ENCODE results near the gene CFAP77.

The CFAP77 gene

DNA sequence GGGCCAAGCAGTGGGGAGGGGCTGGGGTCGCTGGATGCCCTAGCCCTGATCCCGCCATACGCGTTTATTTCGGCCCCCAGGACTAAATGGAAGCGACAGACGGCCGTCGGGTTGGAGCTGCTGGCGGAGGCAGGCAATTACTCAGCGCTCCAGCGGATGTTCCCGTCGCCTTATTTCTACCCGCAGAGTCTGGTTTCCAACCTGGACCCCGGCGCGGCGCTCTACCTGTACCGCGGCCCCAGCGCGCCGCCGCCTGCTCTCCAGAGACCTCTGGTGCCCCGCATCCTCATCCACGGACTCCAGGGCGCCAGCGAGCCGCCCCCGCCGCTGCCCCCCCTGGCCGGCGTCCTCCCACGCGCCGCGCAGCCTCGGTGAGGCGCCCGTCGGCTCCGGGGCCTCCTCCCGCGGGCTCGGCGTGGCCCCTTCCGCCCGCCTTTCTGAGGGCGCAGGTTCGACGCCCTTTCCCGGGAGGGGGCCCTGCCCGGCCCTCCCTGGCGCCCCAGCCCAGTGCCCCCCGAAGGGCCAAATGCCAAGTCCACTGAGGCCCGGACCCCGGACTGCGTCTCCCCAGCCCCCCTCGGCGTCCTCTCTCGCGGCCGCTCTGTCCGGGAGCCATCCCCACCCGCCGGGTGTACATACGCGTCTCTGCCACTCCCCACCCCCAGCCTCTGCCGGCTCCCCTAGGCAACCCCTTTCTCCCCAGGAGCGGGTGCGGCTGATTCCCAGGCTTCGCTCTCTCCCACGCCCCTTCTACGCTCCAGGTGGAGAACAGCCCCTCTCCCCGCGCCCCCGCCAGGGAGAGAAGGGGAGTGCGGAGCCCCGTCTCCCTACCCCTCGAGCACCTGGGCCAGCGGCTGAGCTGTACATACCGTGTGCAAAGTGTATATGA is 179.4 kb downstream of the CFAP77 start:
- H3K4me3 Mint-ChIP-seq: peak overlapping the region; percentile 44 to 76
- no peak for ATAC-seq (replicated peaks)

DNA sequence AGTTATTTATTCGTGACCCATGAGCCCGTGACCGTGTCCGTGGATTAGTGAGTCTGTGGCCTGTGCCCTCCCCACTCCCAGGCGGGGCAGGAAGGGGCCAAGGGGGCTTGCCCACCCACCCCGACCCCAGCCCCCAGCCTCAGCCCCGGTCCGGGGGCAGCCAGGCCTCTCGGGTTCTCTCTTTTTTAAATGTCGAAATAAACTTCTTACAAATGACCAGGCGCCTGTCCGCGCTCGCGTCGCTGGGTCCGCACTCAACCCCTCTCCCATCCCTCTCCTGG is 180.0 kb downstream of the CFAP77 start:
- H3K9me3 Mint-ChIP-seq: no peaks in the 10 kb centered on the region
- H3K36me3 Mint-ChIP-seq: peaks cover 28 to 34% of the 10 kb centered on the region in 2 donors
- peaks cover 22 to 40% of the 10 kb centered on the region in 2 donors for H3K4me1 Mint-ChIP-seq
- ATAC-seq (replicated peaks) (no peak), DNase-seq (no peak)
- peak overlapping the region; percentile 87 for H3K27ac Mint-ChIP-seq
- H3K27me3 Mint-ChIP-seq: peaks cover 49 to 79% of the 10 kb centered on the region in 2 donors
- peak overlapping the region; percentile 62 to 76 for H3K4me3 Mint-ChIP-seq

More for the DNA sequence above, 179.4 kb downstream of the CFAP77 start:
- peaks cover 52 to 84% of the 10 kb centered on the region in 2 donors for H3K27me3 Mint-ChIP-seq
- H3K9me3 Mint-ChIP-seq: no peaks in the 10 kb centered on the region
- no peak for DNase-seq
- peaks cover 22 to 40% of the 10 kb centered on the region in 2 donors for H3K4me1 Mint-ChIP-seq
- peak overlapping the region; percentile 83 for H3K27ac Mint-ChIP-seq
- peaks cover 23 to 31% of the 10 kb centered on the region in 2 donors for H3K36me3 Mint-ChIP-seq

DNA sequence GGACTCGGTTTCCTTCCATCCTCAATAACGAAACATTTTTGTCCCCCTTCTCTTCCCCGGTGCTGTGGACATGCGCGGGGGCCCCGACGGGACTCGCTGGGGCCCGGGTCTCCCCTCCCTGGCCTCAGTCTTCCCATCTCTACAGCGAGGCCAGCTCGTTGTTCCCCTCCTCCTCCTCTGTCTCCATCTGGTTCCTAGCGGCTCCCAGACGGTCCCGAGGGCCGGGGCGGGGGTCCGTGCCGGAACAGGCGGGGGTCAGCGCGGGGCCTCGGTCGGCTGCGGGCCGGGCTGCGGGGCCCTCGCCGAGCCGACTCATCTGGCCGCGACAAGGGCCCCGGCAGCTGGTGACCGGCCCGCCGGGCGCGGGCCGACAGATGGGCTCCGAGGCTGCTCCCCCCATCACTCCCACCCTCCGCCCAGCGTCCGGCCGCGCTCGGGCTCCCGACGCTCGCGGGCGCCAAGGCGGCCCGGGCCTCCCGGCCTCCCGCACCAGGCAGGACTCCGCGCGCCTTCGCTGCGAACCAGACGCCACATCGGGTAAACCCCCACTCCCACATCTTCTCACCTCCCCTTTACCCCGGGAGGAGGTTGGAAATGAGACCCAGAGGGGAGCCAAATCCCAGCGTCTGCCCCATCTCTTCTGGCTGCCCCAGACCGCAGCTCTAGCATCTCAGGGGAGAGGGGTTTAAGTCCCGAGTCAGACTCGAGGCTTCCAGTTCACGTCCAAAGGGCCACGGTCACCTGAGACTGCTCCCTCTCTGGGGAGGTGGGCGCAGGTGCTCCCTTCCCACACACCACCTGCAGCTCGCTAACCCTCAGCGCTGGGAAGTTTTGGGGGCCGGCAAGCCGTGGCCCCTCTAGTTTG is 180.5 kb downstream of the CFAP77 start:
- H3K4me3 Mint-ChIP-seq: peak overlapping the region; percentile 56 to 62
- peaks cover 30 to 38% of the 10 kb centered on the region in 2 donors for H3K36me3 Mint-ChIP-seq
- DNase-seq (no peak), ATAC-seq (replicated peaks) (no peak)
- peaks cover 22 to 40% of the 10 kb centered on the region in 2 donors for H3K4me1 Mint-ChIP-seq
- H3K27me3 Mint-ChIP-seq: peaks cover 49 to 77% of the 10 kb centered on the region in 2 donors
- no peaks in the 10 kb centered on the region for H3K9me3 Mint-ChIP-seq
- peak overlapping the region; percentile 89 for H3K27ac Mint-ChIP-seq

DNA sequence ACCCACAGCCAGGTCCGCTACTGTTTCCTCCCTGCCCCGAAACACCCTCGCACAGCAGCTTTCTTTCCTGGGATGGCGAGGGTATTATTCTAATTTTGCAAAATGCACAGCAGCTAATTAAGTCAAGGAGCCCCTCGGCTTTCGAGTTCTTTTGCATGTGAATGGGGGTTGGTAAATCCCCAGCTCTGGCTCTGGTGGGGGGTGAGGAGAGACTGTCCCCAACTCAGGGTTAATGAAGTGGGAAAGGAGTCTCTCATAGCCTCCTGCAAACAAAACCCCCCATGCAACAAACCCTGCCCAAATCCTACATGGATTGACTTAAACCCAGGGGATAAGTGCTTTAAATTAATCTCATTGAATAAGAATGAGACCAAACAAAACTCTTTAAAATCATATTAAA is 181.2 kb downstream of the CFAP77 start:
- Mint-ChIP-seq H3K36me3 (peaks cover 31 to 45% of the 10 kb centered on the region in 2 donors), H3K4me3 (peak overlapping the region; percentile 36 to 53), H3K4me1 (peaks cover 19 to 36% of the 10 kb centered on the region in 2 donors), H3K27me3 (peaks cover 44 to 71% of the 10 kb centered on the region in 2 donors), H3K27ac (peak overlapping the region; percentile 89), H3K9me3 (no peaks in the 10 kb centered on the region)
- ATAC-seq (replicated peaks) (no peak), DNase-seq (no peak)

DNA sequence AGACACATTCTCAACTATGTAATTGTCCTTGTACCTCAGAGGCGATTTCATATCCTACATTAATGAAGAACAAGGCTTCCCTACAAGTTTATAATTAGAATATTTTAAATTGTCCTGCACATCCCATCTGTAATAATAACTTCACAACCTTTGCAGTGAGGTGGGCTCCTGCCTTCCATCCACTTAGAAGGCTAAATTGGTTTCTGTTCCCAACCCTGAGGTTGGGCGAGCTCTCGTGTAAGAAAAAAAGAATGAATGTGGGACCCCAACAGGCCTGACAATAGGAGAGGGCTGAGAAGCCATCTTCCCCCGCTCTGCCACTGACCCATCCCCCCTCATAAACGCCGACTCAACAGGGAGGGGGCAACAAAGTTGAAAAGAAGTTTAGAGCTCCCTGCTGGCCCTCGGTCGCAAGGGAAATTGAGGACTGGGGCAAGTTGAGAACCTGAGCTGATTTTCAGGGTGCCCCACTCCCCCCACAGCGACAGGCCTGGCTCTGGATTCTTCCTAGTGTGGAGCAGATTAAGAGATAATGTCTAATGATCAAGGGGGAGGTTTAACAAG is 181.8 kb downstream of the CFAP77 start:
- Mint-ChIP-seq H3K36me3 (peaks cover 37 to 50% of the 10 kb centered on the region in 2 donors), H3K27me3 (peaks cover 43 to 65% of the 10 kb centered on the region in 2 donors), H3K4me3 (no peak overlapping the region), H3K4me1 (peaks cover 20 to 36% of the 10 kb centered on the region in 2 donors), H3K9me3 (no peaks in the 10 kb centered on the region), H3K27ac (no peak overlapping the region)
- DNase-seq (no peak), ATAC-seq (replicated peaks) (no peak)

DNA sequence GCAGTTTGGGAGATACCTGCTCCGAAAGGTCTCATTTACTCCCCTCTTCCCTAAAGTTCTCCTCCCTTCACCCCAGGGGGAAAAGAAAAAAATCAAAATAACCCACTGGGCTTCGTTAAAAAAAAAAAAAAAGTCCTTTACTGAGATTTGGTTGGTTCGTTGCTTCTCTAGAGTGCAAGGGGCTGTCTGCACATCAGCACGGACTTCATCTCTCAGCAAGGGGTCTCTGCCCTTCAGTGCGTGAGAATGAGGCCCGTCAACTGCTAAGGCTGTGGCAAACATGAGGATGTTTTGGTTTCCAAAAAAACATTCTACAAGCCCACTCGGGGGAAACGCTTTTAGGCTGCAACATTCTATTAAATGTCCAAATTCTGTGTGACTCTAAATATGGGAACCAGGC is 182.4 kb downstream of the CFAP77 start:
- ATAC-seq (replicated peaks) (no peak), DNase-seq (no peak)
- H3K4me1 Mint-ChIP-seq: peaks cover 20 to 33% of the 10 kb centered on the region in 2 donors
- no peak overlapping the region for H3K27ac Mint-ChIP-seq
- no peaks in the 10 kb centered on the region for H3K9me3 Mint-ChIP-seq
- peaks cover 41 to 51% of the 10 kb centered on the region in 2 donors for H3K36me3 Mint-ChIP-seq
- no peak overlapping the region for H3K4me3 Mint-ChIP-seq
- peaks cover 43 to 60% of the 10 kb centered on the region in 2 donors for H3K27me3 Mint-ChIP-seq

DNA sequence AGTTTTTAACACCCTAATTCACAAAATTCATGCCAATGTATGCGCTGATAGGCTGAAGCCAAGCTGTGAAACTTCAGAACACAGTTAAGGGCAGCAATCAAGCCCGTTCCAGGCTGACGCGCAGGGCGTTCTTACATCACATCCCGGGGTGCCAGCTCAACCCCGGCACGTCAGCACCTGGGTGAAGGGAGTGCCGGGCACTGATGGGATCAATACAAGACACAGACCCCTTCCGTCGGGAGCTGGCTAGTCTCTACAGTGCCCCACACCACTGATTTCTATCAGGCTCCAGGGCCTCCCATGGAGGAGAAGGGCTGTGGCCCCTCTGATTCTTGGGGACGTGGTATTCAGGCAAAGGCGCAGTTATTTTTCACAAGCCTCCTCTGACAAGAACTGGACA is 184.4 kb downstream of the CFAP77 start:
- H3K27me3 Mint-ChIP-seq: peaks cover 35 to 41% of the 10 kb centered on the region in 2 donors
- H3K27ac Mint-ChIP-seq: no peak overlapping the region
- DNase-seq: no peak
- no peaks in the 10 kb centered on the region for H3K9me3 Mint-ChIP-seq
- H3K4me3 Mint-ChIP-seq: no peak overlapping the region
- H3K4me1 Mint-ChIP-seq: peaks cover 18 to 29% of the 10 kb centered on the region in 2 donors
- peaks cover 55 to 68% of the 10 kb centered on the region in 2 donors for H3K36me3 Mint-ChIP-seq
- no peak for ATAC-seq (replicated peaks)

DNA sequence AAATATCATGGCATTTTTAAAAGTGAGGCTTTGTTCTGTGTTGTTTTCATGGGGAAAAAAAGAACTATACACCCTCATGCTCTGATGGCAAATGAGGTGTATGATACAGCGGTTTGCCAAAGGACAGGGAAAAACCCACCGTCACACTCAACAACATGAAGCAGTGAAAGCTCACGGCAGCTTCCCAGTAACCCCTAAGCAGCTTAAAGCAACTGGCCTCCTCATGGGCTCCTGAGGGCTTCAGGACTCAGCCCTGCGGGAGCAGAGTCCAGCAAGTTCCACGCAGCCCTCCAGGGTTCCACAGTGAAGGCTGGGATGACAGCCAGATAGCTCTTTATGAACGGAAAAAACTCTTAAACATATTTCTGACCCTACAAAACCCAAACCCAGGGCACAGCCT is 185.3 kb downstream of the CFAP77 start:
- no peak for ATAC-seq (replicated peaks)
- H3K4me3 Mint-ChIP-seq: no peak overlapping the region
- peaks cover 64 to 77% of the 10 kb centered on the region in 2 donors for H3K36me3 Mint-ChIP-seq
- peaks cover 27 to 32% of the 10 kb centered on the region in 2 donors for H3K27me3 Mint-ChIP-seq
- H3K4me1 Mint-ChIP-seq: peaks cover 14 to 20% of the 10 kb centered on the region in 2 donors
- DNase-seq: no peak
- no peak overlapping the region for H3K27ac Mint-ChIP-seq
- no peaks in the 10 kb centered on the region for H3K9me3 Mint-ChIP-seq

DNA sequence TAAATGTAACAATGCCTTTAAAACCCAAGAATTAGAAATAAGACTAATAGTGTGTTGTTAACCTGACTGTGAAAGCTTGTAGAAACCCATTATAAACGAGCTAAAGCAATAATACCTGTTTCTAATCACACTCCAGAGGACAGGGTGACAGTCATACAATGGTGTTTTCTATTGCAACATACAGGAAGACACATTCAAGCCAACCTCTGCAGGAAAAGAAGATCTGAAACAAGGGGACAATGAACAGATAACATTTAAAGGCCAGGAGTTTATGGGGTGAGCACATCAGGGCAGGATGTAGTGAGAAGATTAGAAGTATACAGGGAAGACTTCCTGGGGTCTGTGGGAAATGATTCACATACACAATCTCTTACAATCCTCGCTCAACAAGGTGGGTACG is 186.2 kb downstream of the CFAP77 start:
- peaks cover 20 to 23% of the 10 kb centered on the region in 2 donors for H3K27me3 Mint-ChIP-seq
- DNase-seq: no peak
- no peak overlapping the region for H3K4me3 Mint-ChIP-seq
- peaks cover 10 to 11% of the 10 kb centered on the region in 2 donors for H3K4me1 Mint-ChIP-seq
- H3K27ac Mint-ChIP-seq: no peak overlapping the region
- peaks cover 66 to 83% of the 10 kb centered on the region in 2 donors for H3K36me3 Mint-ChIP-seq
- peak; percentile 55 to 75 for ATAC-seq (replicated peaks)
- no peaks in the 10 kb centered on the region for H3K9me3 Mint-ChIP-seq

DNA sequence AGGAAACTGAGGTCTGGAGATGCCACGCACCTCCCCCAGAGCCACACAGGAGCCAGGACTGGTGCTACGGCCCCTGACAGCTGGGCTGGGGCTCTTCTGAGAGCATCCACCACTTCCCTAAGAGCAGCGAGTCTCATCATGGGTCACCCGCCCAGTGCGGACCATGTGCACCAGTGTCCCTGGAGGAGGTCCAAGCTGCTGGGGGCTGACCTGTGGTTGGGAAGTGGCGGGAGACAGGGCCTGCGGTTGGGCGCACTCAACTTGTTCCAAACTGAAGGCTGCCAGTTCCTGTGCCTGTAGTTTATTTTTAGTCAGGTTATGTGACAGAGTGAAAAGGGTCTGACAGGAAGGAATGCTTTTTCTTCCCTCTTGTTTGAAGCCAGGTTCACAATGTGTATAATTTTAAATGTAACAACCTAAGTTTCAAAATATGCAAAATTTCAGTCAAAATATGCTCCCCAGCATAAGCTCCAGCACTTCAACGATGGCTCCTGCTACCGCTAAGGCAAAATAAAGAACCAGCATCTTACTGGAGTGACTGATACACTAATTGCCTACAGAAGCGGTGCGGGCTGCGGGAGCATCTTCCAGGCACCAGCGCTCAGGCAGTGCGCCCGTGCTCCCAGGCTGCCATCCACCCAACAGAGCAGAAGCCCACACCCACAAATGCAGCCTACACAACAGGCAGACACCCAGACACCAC is 187.2 kb downstream of the CFAP77 start:
- DNase-seq (no peak), ATAC-seq (replicated peaks) (no peak)
- no peak overlapping the region for H3K27ac Mint-ChIP-seq
- H3K27me3 Mint-ChIP-seq: peaks cover 11 to 13% of the 10 kb centered on the region in 2 donors
- H3K36me3 Mint-ChIP-seq: peaks cover 62 to 88% of the 10 kb centered on the region in 2 donors
- H3K4me3 Mint-ChIP-seq: no peak overlapping the region
- H3K4me1 Mint-ChIP-seq: peaks cover 13 to 14% of the 10 kb centered on the region in 2 donors
- no peaks in the 10 kb centered on the region for H3K9me3 Mint-ChIP-seq

DNA sequence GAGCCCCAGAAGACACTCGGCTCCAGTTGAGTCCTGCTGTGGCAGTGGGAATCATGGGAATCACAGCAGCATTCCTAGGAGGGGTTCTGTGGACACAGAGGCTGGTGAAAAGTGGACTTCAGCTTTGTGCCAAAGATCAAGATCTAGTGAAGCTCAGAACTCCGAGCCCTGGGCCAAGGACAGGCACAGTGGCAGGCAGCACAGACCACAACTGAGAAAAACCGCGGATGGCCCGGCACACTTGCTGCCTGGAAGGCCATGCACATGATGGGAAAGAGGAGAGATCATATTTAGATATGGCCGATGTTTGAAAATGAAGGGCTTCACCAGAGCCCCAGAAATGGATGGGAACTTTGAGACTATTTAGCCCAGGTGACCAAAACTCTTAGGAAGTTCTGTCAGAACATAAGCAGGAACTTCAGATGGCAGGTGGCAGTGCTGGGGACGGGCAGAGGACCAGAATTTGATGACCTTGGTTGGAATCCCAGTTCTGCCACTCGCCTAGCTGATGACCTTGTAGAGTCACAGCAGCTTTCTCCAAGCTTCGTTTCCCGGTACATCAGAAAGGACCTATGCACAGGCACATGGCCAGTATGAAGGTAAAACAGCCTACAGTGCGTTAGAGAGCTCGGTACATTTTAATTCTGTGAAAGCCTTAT is 190.4 kb downstream of the CFAP77 start:
- Mint-ChIP-seq H3K27ac (no peak overlapping the region), H3K4me1 (peaks cover 15 to 20% of the 10 kb centered on the region in 2 donors), H3K9me3 (no peaks in the 10 kb centered on the region), H3K27me3 (no peaks in the 10 kb centered on the region), H3K36me3 (peaks cover 67 to 92% of the 10 kb centered on the region in 2 donors), H3K4me3 (no peak overlapping the region)
- DNase-seq (no peak), ATAC-seq (replicated peaks) (no peak)

DNA sequence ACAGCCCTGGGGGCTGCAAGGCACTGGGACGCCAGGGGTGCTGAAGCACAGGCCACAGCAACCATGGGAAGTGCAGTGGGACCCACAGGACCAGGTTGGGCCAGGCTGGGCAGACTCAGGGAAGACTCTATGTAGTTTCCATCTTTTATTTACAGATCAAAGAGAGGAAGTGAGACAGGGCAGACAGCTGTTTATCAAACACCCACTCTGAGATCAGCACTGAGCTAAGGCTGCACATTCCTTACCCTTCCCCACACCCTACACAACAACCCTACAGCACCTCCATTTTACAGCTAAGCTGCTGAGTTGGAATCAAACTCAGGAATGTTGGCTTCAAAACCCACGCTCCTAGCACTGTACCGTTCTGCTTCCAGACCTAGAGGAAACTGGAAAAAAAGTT is 192.2 kb downstream of the CFAP77 start:
- Mint-ChIP-seq H3K4me3 (no peak overlapping the region), H3K27me3 (no peaks in the 10 kb centered on the region), H3K4me1 (peaks cover 8 to 11% of the 10 kb centered on the region in 2 donors), H3K9me3 (no peaks in the 10 kb centered on the region), H3K36me3 (peaks cover 65 to 89% of the 10 kb centered on the region in 2 donors), H3K27ac (peak overlapping the region; percentile 20)
- ATAC-seq (replicated peaks): peak in 1 of 2 donors; percentile 38
- DNase-seq: no peak

DNA sequence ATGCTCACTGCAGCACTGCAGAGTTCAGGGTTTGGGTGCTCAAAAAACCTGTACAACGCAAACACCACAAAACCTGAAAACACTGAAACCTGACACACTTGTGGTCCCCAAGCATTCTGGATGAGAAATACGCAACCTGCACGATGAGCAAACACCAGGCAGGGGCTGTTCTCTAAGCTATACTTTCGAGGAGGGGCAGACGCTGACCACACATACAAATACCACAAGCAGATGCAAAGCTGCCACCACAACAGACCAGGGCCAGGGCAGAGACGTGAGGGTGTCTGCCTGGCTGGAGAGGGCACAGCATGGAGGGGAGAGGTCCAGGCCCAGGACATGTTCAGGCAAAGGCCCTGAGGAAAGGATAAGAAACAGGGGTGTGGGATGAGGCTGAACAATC is 195.4 kb downstream of the CFAP77 start:
- DNase-seq: no peak
- Mint-ChIP-seq H3K4me3 (no peak overlapping the region), H3K27ac (no peak overlapping the region), H3K36me3 (peaks cover 60 to 88% of the 10 kb centered on the region in 2 donors), H3K9me3 (no peaks in the 10 kb centered on the region), H3K4me1 (peaks cover 8 to 11% of the 10 kb centered on the region in 2 donors), H3K27me3 (no peaks in the 10 kb centered on the region)
- ATAC-seq (replicated peaks): no peak

Data from stimulated activated naive B cell treated with anti-CD40 and anti-IgM and Interleukin-4, amounts not matched to agents 10 μg/mL and 1 μg/mL and 100 μg/mL, for 72 hours (primary cell).